HepG2 (cell line): ENCODE data around the gene NPW. TPM values are rescaled to one million over a fixed set of nuclear protein-coding genes. Genes with fewer than 3 reads are reported as not detected.

Experiments used
- ETV5 ChIP-seq: IDR thresholded peaks from 2 replicates; pipeline ENCODE4 v1.6.1; 2018; ENCODE audit warnings: missing biosample characterization, missing genetic modification reagents, inconsistent platforms, borderline replicate concordance
- GABPA ChIP-seq, 2 experiments: IDR thresholded peaks; 2 replicates each; pipeline ENCODE4 v1.6.1; 2011 to 2016; ENCODE audit warnings: low read depth in 2 of 2, low read length in 1 of 2, missing biosample characterization in 1 of 2, missing genetic modification characterization in 1 of 2
- GABPB1 ChIP-seq: IDR thresholded peaks from 2 replicates; pipeline ENCODE4 v1.6.1; 2016; ENCODE audit warnings: mild to moderate bottlenecking, missing genetic modification reagents, moderate library complexity, missing compliant biosample characterization
- HNRNPLL ChIP-seq: fragments of 200-400 bp; formaldehyde crosslinking; IDR thresholded peaks from 2 replicates; pipeline ENCODE4 v1.6.1; 2017; ENCODE audit warnings: mild to moderate bottlenecking, low read depth, low read length; ENCODE audit not compliant: poor library complexity, severe bottlenecking
- HOXA3 ChIP-seq: sonication (generic); formaldehyde crosslinking; IDR thresholded peaks from 2 replicates; pipeline ENCODE4 v1.5.0; 2020; ENCODE audit warnings: missing genetic modification reagents
- NFIC ChIP-seq: IDR thresholded peaks from 2 replicates; pipeline ENCODE4 v1.6.1; 2012; ENCODE audit warnings: mild to moderate bottlenecking, low read length, inconsistent platforms
- POGK ChIP-seq: sonication (generic); formaldehyde crosslinking; conservative IDR thresholded peaks from 2 replicates; pipeline ENCODE4 v1.8.0; 2022; ENCODE audit warnings: mild to moderate bottlenecking, moderate library complexity, missing genetic modification reagents
- RCOR2 ChIP-seq: IDR thresholded peaks from 2 replicates; pipeline ENCODE4 v1.6.1; 2016; ENCODE audit warnings: missing biosample characterization, missing genetic modification reagents
- SAP130 ChIP-seq: IDR thresholded peaks from 2 replicates; pipeline ENCODE4 v1.6.1; 2016; ENCODE audit warnings: low read depth
- SATB2 ChIP-seq: sonication (generic); formaldehyde crosslinking; IDR thresholded peaks from 2 replicates; pipeline ENCODE4 v1.5.0; 2020; ENCODE audit warnings: missing genetic modification reagents
- SP140L ChIP-seq: sonication (generic); formaldehyde crosslinking; IDR thresholded peaks from 2 replicates; pipeline ENCODE4 v1.4.0; 2020; ENCODE audit warnings: missing genetic modification reagents, borderline replicate concordance
- TFDP1 ChIP-seq: IDR thresholded peaks from 2 replicates; pipeline ENCODE4 v1.6.1; 2016; ENCODE audit warnings: missing compliant biosample characterization, missing genetic modification reagents, borderline replicate concordance
- XBP1 ChIP-seq: sonication (generic); formaldehyde crosslinking; IDR thresholded peaks from 2 replicates; pipeline ENCODE4 v1.5.0; 2020; ENCODE audit warnings: missing genetic modification reagents
- ZBTB7A ChIP-seq: sonication (generic); formaldehyde crosslinking; IDR thresholded peaks from 2 replicates; pipeline ENCODE4 v1.8.0; 2022; ENCODE audit warnings: mild to moderate bottlenecking, missing genetic modification reagents
- ZNF234 ChIP-seq: sonication (generic); formaldehyde crosslinking; conservative IDR thresholded peaks from 2 replicates; pipeline ENCODE4 v1.5.1; 2020; ENCODE audit warnings: mild to moderate bottlenecking, missing genetic modification reagents
- ZNF331 ChIP-seq: sonication (generic); formaldehyde crosslinking; IDR thresholded peaks from 2 replicates; pipeline ENCODE4 v1.4.0; 2020; ENCODE audit warnings: missing genetic modification reagents
- ZNF33B ChIP-seq: sonication (generic); formaldehyde crosslinking; IDR thresholded peaks from 2 replicates; pipeline ENCODE4 v1.5.1; 2020; ENCODE audit warnings: mild to moderate bottlenecking, missing genetic modification reagents
- ZNF350 ChIP-seq: sonication (generic); formaldehyde crosslinking; IDR thresholded peaks from 2 replicates; pipeline ENCODE4 v1.4.0; 2020; ENCODE audit warnings: mild to moderate bottlenecking, low read depth, missing genetic modification reagents, borderline replicate concordance
- ZNF431 ChIP-seq: sonication (generic); formaldehyde crosslinking; IDR thresholded peaks from 2 replicates; pipeline ENCODE4 v1.9.0; 2022; ENCODE audit warnings: missing genetic modification reagents, low read depth, mild to moderate bottlenecking, borderline replicate concordance
- ZNF513 ChIP-seq: sonication (generic); formaldehyde crosslinking; conservative IDR thresholded peaks from 2 replicates; pipeline ENCODE4 v1.5.0; 2020; ENCODE audit warnings: missing genetic modification reagents
- ZNF564 ChIP-seq: sonication (generic); formaldehyde crosslinking; IDR thresholded peaks from 2 replicates; pipeline ENCODE4 v1.8.1; 2023; ENCODE audit warnings: mild to moderate bottlenecking, missing genetic modification reagents
- ZNF589 ChIP-seq: sonication (generic); formaldehyde crosslinking; conservative IDR thresholded peaks from 2 replicates; pipeline ENCODE4 v1.8.0; 2022; ENCODE audit warnings: mild to moderate bottlenecking, moderate library complexity, missing genetic modification reagents
- ZSCAN5A ChIP-seq: sonication (generic); formaldehyde crosslinking; IDR thresholded peaks from 2 replicates; pipeline ENCODE4 v1.8.0; 2022; ENCODE audit warnings: mild to moderate bottlenecking, missing genetic modification reagents, borderline replicate concordance
- polyA plus RNA-seq, 8 experiments: library from polyadenylated mRNA; depleted of rRNA in 3 of 8; stranded (reverse) in 7 of 8; unstranded in 1 of 8; fragments of >200 nt; fragmentation: Illumina TruSeq in 4 of 8; extraction: Trizol in 4 of 8; gene quantifications; 2 replicates each; pipeline versions ENCODE4 v1.2.1 to v1.2.3, GENCODE V29; 2011 to 2016; ENCODE audit warnings: low read depth in 4 of 8, missing spikeins in 1 of 8, mixed read lengths in 1 of 8; ENCODE audit not compliant: insufficient read depth in 1 of 8
- total RNA-seq, 5 experiments: library from RNA; depleted of rRNA; stranded (reverse); fragments of >200 nt; fragmentation: Illumina TruSeq; extraction: Trizol; gene quantifications; 2 replicates each; pipeline ENCODE4 v1.2.3, GENCODE V29; 2016; ENCODE audit warnings: low read depth in 1 of 5

The NPW gene
- total and polyA plus RNA-seq, 2 of the 13 experiments (the other 11 are each of a cell fraction or from before 2014, with no cell fraction given): 0.24 to 0.97 TPM

GRCh38 chr16:2033057-2033908 is 13.7 kb downstream of the NPW start (continued):
- TF ChIP-seq ZNF589 (CRISPR knock-in tag) (no peak), ETV5 (CRISPR knock-in tag) (peak; percentile 35; the same call in 1 of the 2 replicates), HOXA3 (peak; percentile 13; the same call in 1 of the 2 replicates), XBP1 (no peak), ZNF234 (CRISPR knock-in tag) (no peak), ZNF431 (no peak), GABPA (IDR thresholded peaks at IDR 0.05; ENCODE audit: low read depth, low read length) (no peak), GABPA (CRISPR knock-in tag; IDR thresholded peaks at IDR 0.05; ENCODE audit: low read depth) (peak; percentile 14; the same call in 1 of the 2 replicates), RCOR2 (no peak), NFIC (no peak), ZBTB7A (CRISPR knock-in tag) (no peak), ZNF564 (CRISPR knock-in tag) (no peak), SP140L (no peak), HNRNPLL (peak; percentile 24), TFDP1 (CRISPR knock-in tag) (peak; percentile 73; the same call in 1 of the 2 replicates), ZSCAN5A (CRISPR knock-in tag) (peak; percentile 37; the same call in 1 of the 2 replicates), ZNF331 (no peak), POGK (no peak), GABPB1 (CRISPR knock-in tag) (peak; percentile 74), ZNF350 (CRISPR knock-in tag) (no peak), SAP130 (CRISPR knock-in tag) (0 out of 2 replicates have a peak, but pooled peaks have one; percentile 44), ZNF513 (CRISPR knock-in tag) (no peak), ZNF33B (CRISPR knock-in tag) (no peak), SATB2 (CRISPR knock-in tag) (no peak)
